Measurements from ENCODE around the gene KLRB1.
"Not testable (repeated sequence)": the region's sequence is repeated elsewhere in the genome, so short reads cannot be mapped to it uniquely, and the experiment has no call there.

The KLRB1 gene

DNA sequence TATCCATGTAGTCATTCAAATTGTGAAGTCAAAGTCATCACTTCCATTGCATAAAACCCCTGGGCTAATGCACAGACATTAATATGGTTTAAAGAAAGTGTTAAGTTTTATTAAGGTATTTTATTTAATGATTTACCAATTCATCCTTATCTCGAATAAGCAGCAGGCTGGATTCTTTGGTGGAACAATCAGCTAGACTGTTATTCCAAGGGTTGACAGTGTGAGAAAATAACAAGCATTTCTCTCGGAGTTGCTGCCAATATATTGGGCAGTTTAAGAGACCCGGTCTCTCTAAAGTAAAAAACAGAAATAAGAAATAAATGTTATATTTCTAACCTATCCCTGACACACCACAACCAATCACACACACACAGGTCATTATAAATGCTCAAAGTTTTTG, 9.4 kb downstream of the KLRB1 start:
- WGBS, 2 experiments (ENCODE audit: insufficient coverage in 2 of 2), result no CpG with 5 or more reads among the region's 3 CpGs
- no peaks in the 10 kb centered on the region for H3K9me3 ChIP-seq (ENCODE audit: control insufficient read depth, low read length)
- H3K27ac ChIP-seq (ENCODE audit: low read depth, low read length, severe bottlenecking), result no peak overlapping the region
- no peaks in the 10 kb centered on the region for H3K36me3 ChIP-seq (ENCODE audit: control insufficient read depth, insufficient read depth, low read length)
- no peak overlapping the region for H3K4me3 ChIP-seq (ENCODE audit: extremely low read depth, insufficient read depth, low read length, poor library complexity, severe bottlenecking)
- no peaks in the 10 kb centered on the region for H3K4me1 ChIP-seq (ENCODE audit: control insufficient read depth, insufficient read depth, low read length, poor library complexity, severe bottlenecking)

DNA sequence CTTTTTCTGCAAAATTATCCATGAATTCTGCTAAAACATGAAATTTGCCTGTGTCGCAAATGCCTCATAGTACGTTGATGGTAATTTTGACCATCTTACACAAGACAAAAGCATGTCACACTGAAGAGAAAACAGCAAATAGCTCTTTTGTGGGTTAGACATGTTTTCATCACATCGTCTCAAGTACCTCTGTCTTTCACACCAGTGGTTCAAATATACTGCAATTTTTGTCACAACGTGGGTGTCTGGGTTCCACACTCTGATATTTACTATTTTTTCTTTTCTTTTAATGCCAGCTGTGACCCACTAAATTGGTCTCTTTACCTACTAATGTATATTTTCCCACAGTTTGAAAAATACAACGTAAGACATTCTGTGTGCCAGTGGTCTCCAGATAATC, 10.4 kb downstream of the KLRB1 start:
- Histone ChIP-seq H3K4me1 (ENCODE audit: control insufficient read depth, insufficient read depth, low read length, poor library complexity, severe bottlenecking) (no peaks in the 10 kb centered on the region), H3K4me3 (ENCODE audit: extremely low read depth, insufficient read depth, low read length, poor library complexity, severe bottlenecking) (no peak overlapping the region), H3K27ac (ENCODE audit: low read depth, low read length, severe bottlenecking) (no peak overlapping the region), H3K9me3 (ENCODE audit: control insufficient read depth, low read length) (no peaks in the 10 kb centered on the region), H3K36me3 (ENCODE audit: control insufficient read depth, insufficient read depth, low read length) (no peaks in the 10 kb centered on the region)
- 91 to 96% methylated on average over 4 to 5 of the region's 5 CpGs for WGBS, 2 experiments (ENCODE audit: insufficient coverage in 2 of 2)

DNA sequence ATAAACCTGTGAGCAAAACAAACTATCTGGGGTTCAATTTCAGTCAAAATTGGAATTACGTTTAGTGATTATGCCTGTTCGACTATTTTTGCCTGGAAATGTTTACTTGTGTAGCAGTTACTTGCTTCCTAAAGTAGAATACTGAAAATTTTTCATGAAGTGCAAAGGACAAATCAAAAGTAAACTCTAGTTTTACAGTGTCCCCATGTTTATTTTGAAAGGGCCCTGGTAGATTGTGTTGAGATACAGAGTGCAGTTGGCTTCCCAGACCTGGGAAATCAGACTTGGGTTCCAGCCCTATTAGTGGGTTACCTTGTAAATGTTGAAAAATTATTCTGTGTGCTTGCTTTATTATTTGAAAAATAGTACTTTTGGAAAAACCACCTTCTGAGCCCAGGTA, 17.3 kb downstream of the KLRB1 start:
- H3K36me3 ChIP-seq (ENCODE audit: control insufficient read depth, insufficient read depth, low read length), result no peaks in the 10 kb centered on the region
- H3K4me1 ChIP-seq (ENCODE audit: control insufficient read depth, insufficient read depth, low read length, poor library complexity, severe bottlenecking), result no peaks in the 10 kb centered on the region
- H3K27ac ChIP-seq (ENCODE audit: low read depth, low read length, severe bottlenecking), result no peak overlapping the region
- no peak overlapping the region for H3K4me3 ChIP-seq (ENCODE audit: extremely low read depth, insufficient read depth, low read length, poor library complexity, severe bottlenecking)
- 79 to 95% methylated on average over 2 of the region's 2 CpGs for WGBS, 2 experiments (ENCODE audit: insufficient coverage in 2 of 2)
- H3K9me3 ChIP-seq (ENCODE audit: control insufficient read depth, low read length), result no peaks in the 10 kb centered on the region

DNA sequence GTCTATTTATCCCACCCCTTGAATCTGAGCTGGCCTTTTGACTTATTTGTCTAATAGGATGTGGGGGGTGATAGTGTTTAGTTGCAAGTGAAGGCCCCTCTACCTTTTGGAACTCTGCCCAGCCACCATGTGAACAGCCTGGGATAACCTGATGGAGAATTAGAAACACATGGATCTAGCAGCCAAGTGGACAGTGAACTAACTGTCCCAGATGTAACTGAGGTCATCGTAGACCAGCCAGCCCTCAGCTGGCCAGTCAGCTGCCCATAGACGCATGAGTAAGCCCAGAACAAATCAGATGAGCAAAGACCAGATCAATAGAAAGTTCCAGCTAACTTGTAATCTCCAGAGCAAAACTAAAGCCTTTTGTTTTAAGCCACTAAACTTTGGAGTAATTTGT, 19.0 kb downstream of the KLRB1 start:
- no peaks in the 10 kb centered on the region for H3K36me3 ChIP-seq (ENCODE audit: control insufficient read depth, insufficient read depth, low read length)
- H3K9me3 ChIP-seq (ENCODE audit: control insufficient read depth, low read length), result no peaks in the 10 kb centered on the region
- H3K4me3 ChIP-seq (ENCODE audit: extremely low read depth, insufficient read depth, low read length, poor library complexity, severe bottlenecking), result no peak overlapping the region
- H3K27ac ChIP-seq (ENCODE audit: low read depth, low read length, severe bottlenecking), result no peak overlapping the region
- WGBS, 2 experiments (ENCODE audit: insufficient coverage in 2 of 2), result 93 to 100% methylated on average over 2 of the region's 2 CpGs
- H3K4me1 ChIP-seq (ENCODE audit: control insufficient read depth, insufficient read depth, low read length, poor library complexity, severe bottlenecking), result no peaks in the 10 kb centered on the region

DNA sequence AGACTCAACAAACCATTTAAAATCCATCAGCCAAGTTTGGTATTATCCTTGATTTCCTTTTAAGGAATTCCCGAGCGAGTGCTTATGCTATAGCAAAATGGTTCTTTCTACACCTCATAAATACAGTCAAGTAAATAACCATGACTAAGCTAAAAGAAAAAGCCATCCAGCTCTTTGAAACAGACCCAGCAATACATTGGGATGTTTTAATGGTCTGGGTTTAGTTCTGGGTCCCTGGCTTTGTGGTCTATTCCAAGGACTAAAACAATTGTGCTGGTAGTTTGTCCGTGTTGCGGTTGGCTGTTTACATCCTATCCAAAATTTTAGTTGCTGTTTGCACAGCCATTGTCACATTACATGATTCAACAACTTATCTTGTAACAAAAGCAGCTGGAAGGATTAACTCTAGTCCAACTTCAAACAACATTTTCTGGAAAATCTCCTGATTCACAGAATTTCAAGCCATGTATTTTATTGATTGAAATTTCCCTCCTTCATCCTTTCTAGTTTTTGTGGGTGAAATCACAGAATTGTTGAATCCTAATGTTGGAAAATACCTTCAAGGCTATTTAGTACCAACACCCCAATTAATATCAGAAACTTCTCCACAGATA, 19.6 kb downstream of the KLRB1 start:
- WGBS, 2 experiments (ENCODE audit: insufficient coverage in 2 of 2), result 82 to 90% methylated on average over 2 to 4 of the region's 4 CpGs
- H3K4me3 ChIP-seq (ENCODE audit: extremely low read depth, insufficient read depth, low read length, poor library complexity, severe bottlenecking), result no peak overlapping the region
- no peaks in the 10 kb centered on the region for H3K9me3 ChIP-seq (ENCODE audit: control insufficient read depth, low read length)
- no peaks in the 10 kb centered on the region for H3K36me3 ChIP-seq (ENCODE audit: control insufficient read depth, insufficient read depth, low read length)
- no peaks in the 10 kb centered on the region for H3K4me1 ChIP-seq (ENCODE audit: control insufficient read depth, insufficient read depth, low read length, poor library complexity, severe bottlenecking)
- H3K27ac ChIP-seq (ENCODE audit: low read depth, low read length, severe bottlenecking), result no peak overlapping the region

DNA sequence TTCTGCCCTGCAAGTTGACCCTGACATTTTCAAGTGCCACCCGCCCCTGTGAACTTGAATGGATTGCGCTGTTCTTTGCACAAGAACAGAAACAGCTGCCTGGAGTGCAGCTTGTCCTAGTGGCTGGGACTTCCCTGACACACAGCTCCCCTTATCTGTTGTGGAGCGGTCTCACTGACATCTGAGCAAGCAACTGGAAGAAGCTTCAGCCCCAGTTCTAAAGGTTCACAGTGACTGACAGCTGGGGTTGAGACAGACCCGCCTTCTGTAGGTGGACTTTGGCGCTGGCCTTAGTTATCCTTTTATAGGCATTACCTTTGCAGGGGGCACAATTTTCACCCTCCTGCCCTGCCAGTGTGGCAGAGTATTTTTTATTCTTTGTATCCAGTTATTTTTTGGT, 30.0 kb downstream of the KLRB1 start:
- not testable (repeated sequence) for H3K27ac ChIP-seq (ENCODE audit: low read depth, low read length, severe bottlenecking); H3K36me3 ChIP-seq (ENCODE audit: control insufficient read depth, insufficient read depth, low read length); H3K9me3 ChIP-seq (ENCODE audit: control insufficient read depth, low read length); H3K4me3 ChIP-seq (ENCODE audit: extremely low read depth, insufficient read depth, low read length, poor library complexity, severe bottlenecking); H3K4me1 ChIP-seq (ENCODE audit: control insufficient read depth, insufficient read depth, low read length, poor library complexity, severe bottlenecking)
- no CpG with 5 or more reads among the region's 5 CpGs for WGBS, 2 experiments (ENCODE audit: insufficient coverage in 2 of 2)

DNA sequence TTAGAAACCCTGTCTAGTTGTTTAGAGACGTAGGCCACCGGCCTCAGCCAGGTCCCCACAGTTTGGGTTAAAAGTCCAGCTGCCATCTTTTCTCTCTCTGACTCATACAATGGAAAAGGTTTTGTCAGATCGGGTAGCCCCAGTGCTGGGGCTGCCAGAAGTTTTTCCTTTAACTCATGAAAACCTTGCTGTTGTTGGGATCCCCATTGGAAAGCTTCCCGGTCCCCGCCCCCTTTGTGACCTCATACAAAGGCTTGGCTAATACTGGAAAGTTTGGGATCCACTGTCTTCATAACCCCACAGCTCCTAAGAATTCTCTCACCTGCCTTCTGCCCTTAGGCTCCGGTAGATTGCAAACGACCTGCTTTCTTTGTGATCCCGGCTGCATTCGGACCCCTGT, 40.6 kb downstream of the KLRB1 start:
- H3K36me3 ChIP-seq (ENCODE audit: control insufficient read depth, insufficient read depth, low read length); H3K4me1 ChIP-seq (ENCODE audit: control insufficient read depth, insufficient read depth, low read length, poor library complexity, severe bottlenecking); H3K9me3 ChIP-seq (ENCODE audit: control insufficient read depth, low read length); H3K4me3 ChIP-seq (ENCODE audit: extremely low read depth, insufficient read depth, low read length, poor library complexity, severe bottlenecking); H3K27ac ChIP-seq (ENCODE audit: low read depth, low read length, severe bottlenecking): not testable (repeated sequence)
- WGBS, 2 experiments (ENCODE audit: insufficient coverage in 2 of 2), result 88 to 90% methylated on average over 3 to 6 of the region's 9 CpGs

DNA sequence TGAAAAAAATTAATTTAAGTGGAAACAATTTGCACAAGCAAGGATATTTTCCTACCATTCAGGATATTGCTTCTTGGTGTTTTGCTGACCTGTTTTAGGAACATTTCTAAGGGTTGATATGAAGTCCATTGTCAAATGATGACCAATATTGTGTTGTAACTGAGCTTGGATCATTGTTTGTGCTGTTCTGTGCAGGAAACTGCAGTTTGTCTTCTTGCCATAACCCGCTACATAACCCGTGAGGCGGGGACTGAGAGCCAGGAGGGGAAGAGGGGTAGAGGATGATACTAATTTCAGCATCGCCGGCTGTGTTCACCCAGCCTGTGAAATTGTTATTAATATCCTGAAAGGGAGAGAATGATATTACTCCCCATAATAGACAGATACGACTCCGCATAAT, 41.6 kb downstream of the KLRB1 start:
- not testable (repeated sequence) for H3K4me1 ChIP-seq (ENCODE audit: control insufficient read depth, insufficient read depth, low read length, poor library complexity, severe bottlenecking); H3K36me3 ChIP-seq (ENCODE audit: control insufficient read depth, insufficient read depth, low read length); H3K9me3 ChIP-seq (ENCODE audit: control insufficient read depth, low read length); H3K4me3 ChIP-seq (ENCODE audit: extremely low read depth, insufficient read depth, low read length, poor library complexity, severe bottlenecking); H3K27ac ChIP-seq (ENCODE audit: low read depth, low read length, severe bottlenecking)
- 100% methylated on average over 2 of the region's 7 CpGs; no CpG with 5 or more reads in 1 of the 2 experiments for WGBS, 2 experiments (ENCODE audit: insufficient coverage in 2 of 2)

DNA sequence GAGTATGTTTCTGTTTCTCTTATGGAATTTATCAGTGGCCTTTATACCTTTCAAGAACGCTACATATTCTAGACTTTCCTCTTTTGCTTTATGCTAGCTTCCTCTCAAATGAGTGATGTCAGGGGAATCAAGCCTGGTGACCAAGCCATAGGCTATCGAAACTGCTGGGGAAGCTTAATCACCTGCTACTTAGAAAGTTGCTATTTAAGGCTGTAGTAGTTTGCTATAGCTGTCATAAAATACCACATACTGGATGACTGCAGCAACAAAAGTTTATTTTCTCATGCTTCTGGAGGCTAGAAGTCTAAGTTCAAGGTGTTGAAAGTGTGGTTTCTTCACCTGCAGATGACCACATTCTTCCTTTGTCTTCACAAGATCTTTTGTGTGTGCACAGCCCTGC, 43.3 kb downstream of the KLRB1 start:
- H3K4me3 ChIP-seq (ENCODE audit: extremely low read depth, insufficient read depth, low read length, poor library complexity, severe bottlenecking); H3K9me3 ChIP-seq (ENCODE audit: control insufficient read depth, low read length); H3K27ac ChIP-seq (ENCODE audit: low read depth, low read length, severe bottlenecking); H3K4me1 ChIP-seq (ENCODE audit: control insufficient read depth, insufficient read depth, low read length, poor library complexity, severe bottlenecking); H3K36me3 ChIP-seq (ENCODE audit: control insufficient read depth, insufficient read depth, low read length): not testable (repeated sequence)
- no CpG with 5 or more reads among the region's 2 CpGs for WGBS, 2 experiments (ENCODE audit: insufficient coverage in 2 of 2)

DNA sequence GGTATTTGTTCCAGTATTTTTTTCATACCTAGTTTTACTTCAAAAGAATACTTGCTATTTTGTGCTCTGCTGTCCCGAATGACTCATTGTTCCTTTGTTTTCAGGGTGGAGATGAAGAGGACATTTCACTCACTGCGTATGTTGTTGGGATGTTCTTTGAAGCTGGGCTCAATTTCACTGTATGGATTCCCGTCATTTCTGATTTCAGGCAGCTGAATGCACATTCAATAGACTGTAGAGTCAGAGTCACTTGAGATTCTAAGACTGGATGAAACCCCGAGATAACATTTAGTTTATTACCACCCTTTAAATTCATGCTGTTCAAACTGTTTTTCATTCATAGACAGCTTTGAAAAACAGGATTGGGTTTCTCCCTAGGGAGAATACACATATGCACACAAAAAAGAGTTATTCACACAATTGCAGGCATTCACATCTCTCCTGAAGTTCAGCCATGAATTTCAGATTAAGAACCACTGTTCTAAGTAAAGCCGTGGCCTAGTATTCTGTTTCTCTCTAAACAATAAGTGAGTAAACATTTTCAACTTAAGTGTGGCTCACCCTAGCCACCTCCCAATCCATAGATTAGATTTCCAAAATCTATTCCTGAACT, 44.8 kb downstream of the KLRB1 start:
- H3K4me3 ChIP-seq (ENCODE audit: extremely low read depth, insufficient read depth, low read length, poor library complexity, severe bottlenecking); H3K27ac ChIP-seq (ENCODE audit: low read depth, low read length, severe bottlenecking); H3K4me1 ChIP-seq (ENCODE audit: control insufficient read depth, insufficient read depth, low read length, poor library complexity, severe bottlenecking); H3K36me3 ChIP-seq (ENCODE audit: control insufficient read depth, insufficient read depth, low read length); H3K9me3 ChIP-seq (ENCODE audit: control insufficient read depth, low read length): not testable (repeated sequence)
- WGBS, 2 experiments (ENCODE audit: insufficient coverage in 2 of 2), result no CpG with 5 or more reads among the region's 5 CpGs

DNA sequence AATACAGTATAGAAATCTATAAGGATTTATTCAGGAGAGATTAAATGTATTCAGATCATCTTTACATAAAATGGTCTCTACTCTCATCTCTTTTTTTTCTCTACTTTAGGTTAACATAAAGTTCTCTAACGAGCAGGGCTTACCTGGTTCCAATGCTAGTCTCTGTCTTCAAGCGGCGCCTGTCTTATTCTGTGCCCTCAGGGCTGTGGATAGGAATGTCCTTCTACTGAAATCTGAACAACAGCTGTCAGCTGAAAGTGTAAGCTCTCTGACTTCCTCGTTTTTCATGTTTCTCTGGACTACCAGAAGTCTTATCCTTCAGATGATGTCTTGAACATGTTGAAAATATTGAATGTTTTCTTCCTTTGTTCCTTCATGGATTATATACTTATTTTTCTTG, 62.2 kb downstream of the KLRB1 start:
- not testable (repeated sequence) for H3K4me1 ChIP-seq (ENCODE audit: control insufficient read depth, insufficient read depth, low read length, poor library complexity, severe bottlenecking); H3K9me3 ChIP-seq (ENCODE audit: control insufficient read depth, low read length); H3K27ac ChIP-seq (ENCODE audit: low read depth, low read length, severe bottlenecking); H3K36me3 ChIP-seq (ENCODE audit: control insufficient read depth, insufficient read depth, low read length); H3K4me3 ChIP-seq (ENCODE audit: extremely low read depth, insufficient read depth, low read length, poor library complexity, severe bottlenecking)
- WGBS, 2 experiments (ENCODE audit: insufficient coverage in 2 of 2), result 100% methylated on average over 2 of the region's 4 CpGs; no CpG with 5 or more reads in 1 of the 2 experiments

All from mesodermal cell (in vitro differentiated cells).